GM19328 (cell line): ENCODE results near the gene CLDN6.
A peak's percentile ranks its signal among the peaks of the same experiment; 100 is the strongest.
"Not testable (repeated sequence)": the region's sequence is repeated elsewhere in the genome, so short reads cannot be mapped to it uniquely, and the experiment has no call there.

Experiments used
- ATAC-seq: cut with Tn5 transposase; IDR thresholded peaks from one replicate; pipeline ENCODE4 v1.9.1; 2021; ENCODE audit warnings: mild to moderate bottlenecking, moderate library complexity; ENCODE audit not compliant: unreplicated experiment

CLDN6 gene

GRCh38 chr16:3017794-3018506 lies at the start of gene CLDN6:
TSS of gene CLDN6 (minus strand) at chr16:3018183. CDS start at chr16:3016021, 2,162 bp downstream.
- no peak for ATAC-seq

DNA sequence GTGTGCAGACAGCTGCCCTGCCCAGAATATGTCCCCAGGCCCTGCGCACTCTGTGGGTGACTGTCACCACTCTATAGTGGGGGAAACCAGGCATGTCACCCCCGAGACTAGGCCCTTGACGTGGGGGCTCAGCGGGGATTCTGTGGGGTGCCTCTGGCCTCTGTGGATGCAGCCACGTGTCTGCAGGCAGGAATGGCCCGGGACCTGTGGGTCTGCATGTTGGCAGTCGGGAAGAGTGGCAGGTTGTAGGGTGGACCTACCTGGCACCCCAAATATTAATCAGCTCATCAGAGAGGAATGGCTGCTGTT lies 48.4 kb upstream of the CLDN6 start:
- ATAC-seq: no peak

DNA sequence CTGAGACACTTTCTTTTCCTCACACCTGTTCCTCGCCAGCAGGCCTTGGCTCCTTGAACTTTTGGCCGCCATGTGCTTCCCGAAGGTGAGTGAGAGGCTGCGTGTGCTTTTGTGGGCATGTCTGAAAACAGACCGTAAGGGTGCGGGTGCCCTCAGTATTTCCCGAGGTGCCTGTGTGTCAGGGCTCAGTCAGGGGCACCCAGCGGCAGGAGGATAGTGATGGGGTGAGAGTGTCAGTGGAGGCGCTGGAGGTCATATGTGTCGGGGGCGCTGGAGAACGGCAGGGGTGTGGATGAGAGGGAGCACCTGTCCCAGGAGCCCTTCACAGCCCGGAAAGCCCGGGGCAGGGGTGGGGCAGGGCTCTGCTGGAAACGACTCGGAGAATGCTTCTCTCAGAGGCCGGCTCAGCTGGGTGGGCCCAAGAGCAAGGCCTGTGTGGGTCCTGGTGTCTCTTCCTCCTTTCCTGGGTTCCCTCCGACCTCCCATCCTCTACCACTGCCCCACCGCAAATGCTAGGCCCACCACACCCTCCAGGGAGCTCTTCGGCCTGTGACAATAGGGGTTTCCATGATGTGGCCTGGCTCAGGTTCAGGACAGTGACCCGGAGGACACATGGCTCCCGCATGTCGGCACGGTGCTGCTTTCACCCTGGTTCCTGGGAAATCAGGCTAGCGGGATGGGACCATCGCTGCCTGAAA lies 47.9 kb upstream of the CLDN6 start:
- ATAC-seq: no peak

DNA sequence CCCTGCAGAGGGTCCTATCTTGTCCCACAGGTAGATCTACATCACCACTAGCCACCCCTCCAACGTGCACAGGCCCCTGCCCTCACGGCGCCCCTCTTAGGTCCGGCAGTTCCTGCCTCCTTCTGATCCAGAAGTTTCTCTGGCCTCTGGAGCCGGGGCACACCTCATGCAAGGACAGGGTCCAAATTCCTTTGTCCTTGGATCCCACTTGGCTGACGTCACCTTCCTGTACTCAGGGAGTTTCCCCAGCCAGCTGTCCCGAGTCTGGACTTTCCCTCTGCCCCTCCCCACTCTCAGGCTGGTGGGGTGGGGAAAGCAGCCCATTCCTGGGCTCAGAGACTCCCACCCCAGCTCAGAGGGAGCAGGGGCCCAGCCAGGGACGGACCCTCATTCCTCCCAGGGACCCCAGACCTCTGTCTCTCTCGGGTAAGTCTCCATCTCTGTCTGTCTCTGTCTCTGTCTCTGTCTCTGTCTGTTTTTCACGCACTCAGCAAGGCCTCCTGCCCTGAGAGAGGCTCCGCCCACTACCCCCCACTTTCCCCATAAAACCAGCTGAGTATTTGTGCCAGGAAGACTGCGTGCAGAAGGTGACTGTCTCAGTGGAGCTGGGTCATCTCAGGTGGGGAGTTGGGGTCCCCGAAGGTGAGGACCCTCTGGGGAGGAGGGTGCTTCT lies 47.2 kb upstream of the CLDN6 start, which contains the start of gene IL32:
IL32 (plus strand) TSS at position 572 of the 673 bp plus-strand sequence. CDS start 172 bp downstream, outside the sequence.
- no peak for ATAC-seq

DNA sequence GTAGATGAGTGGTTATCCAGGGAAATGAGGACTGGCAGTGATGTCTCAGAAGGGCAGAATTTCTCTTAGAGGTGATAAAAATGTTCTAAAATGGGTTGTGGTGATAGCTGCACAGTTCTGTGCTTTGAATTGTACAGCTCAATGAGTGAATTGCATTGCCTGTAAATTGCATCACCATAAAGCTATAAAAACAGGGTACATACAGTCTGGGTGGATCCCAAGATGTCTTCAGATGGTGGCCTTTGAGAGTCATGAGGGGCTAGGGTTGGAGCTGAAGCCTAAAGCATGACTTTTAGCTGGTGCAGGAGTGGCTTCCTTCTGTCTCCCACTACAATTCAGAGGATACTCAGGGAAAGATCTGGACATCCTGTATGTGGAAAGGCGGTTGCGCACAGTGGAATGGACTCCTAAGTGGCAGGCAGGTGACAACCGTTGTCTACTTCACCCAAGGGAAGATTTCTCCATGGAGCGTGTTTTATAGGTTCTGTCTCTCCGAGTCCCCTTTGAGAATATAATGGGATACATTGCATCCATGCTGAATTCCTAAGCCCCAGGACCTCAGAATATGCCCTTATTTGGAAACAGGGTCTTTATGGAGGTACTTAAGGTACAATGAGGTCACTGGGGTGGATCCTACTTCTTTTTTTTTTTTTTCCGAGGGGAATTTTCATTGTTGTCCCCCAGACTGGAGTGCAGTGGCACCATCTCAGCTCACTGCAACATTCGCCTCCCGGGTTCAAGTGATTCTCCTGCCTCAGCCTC lies 45.8 kb upstream of the CLDN6 start:
- ATAC-seq: no peak

DNA sequence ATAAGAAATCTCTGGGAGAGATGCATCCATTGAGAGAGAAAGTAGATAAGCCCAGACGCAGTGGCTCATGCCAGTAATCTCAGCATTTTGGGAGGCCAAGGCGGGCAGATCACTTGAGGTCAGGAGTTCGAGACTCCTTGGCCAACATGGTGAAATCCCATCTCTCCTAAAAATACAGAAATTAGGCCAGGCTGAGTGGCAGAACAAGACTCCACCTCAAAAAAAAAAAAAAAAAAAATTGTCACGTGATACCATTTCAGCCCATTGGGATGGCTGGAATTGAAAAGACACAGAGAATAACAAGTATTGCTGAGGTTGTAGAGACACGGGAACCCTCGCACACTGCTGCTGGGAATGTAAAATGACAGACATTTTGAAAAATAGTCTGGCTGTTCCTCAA lies 44.6 kb upstream of the CLDN6 start:
- ATAC-seq: no peak

- ATAC-seq: no peak
These were observed 42.5 kb upstream of the CLDN6 start for GRCh38 chr16:3060339-3061127.

DNA sequence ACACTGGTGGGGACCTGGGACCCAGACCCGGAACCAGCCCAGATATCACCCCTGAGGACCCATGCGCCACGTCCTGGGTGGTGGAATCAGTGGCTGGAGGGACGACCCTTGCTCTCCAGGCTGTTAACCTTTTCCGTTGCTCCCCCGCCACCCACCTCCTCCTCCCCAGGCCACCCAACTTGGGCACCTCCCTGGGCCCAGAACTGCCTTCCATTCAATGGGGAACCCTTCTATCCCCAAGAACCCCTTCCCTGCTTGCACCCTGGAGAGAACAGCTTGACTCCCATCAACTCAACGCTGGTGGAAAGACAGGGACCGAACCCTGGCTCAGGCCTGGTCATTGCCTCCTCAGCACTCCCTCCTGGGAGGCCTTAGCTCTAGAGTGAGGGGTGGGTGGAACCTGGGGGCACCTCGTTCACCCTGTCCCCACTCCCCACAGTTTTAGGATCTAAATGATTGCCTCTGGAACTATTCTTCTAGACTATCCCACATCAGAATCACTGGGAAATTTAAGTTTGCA lies 41.8 kb upstream of the CLDN6 start:
- ATAC-seq: no peak

DNA sequence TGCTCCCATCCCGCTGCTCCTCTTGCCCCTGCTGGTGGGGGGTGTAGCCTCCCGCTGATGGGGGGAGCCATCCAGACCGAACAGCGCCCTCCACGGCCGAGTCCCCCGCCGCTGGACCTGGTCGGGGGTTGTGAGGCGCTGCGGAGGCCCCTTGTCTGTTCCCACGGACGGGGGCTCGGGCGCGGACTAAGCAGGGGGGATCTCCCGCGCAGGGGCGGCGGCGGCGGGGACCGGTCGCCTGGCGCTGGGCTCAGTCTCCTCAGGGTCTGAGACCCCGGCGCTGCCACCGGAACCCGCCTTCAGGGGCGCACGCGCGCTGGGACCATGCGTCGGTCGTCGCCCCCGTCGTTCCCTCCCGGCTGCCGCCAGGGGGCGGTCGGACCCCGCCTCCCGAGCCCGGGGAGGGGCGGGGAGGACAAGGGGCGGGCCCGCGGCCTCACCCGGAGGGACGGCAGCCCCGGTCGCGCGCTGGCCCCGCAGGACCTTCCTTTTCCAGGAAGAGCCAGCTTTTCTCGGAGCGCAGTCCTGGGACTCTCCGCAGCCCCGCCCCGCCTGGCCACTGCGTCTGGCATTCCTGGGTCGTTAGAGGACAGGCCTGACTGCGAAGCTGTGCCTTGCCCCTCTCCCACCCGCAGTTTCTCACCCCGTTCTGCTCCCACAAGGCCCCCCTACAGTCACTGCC lies 41.2 kb upstream of the CLDN6 start:
- ATAC-seq: peak; percentile 58

DNA sequence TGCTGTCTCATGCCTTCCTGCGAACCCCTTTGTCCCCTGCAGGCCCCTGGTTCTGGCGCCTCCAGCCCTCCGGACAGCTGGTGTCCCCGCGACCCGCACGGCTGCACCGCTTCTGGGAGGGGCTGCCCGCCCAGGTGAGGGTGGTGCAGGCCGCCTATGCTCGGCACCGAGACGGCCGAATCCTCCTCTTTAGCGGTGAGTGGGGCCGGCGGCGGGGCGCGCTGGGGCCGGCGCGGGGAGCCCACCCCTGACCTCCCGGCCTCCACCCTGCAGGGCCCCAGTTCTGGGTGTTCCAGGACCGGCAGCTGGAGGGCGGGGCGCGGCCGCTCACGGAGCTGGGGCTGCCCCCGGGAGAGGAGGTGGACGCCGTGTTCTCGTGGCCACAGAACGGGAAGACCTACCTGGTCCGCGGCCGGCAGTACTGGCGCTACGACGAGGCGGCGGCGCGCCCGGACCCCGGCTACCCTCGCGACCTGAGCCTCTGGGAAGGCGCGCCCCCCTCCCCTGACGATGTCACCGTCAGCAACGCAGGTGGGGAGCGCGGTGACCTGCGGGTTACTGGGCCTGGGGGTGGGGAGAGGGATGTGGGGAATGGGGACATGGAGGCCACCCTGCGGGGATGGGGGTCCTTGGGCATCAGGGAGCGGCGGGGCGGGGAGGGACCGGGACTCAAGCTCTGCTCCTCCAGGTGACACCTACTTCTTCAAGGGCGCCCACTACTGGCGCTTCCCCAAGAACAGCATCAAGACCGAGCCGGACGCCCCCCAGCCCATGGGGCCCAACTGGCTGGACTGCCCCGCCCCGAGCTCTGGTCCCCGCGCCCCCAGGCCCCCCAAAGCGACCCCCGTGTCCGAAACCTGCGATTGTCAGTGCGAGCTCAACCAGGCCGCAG lies 40.4 kb upstream of the CLDN6 start:
- peak; percentile 15 for ATAC-seq

GRCh38 chr16:3057181-3058138 lies 39.5 kb upstream of the CLDN6 start:
- ATAC-seq: no peak

DNA sequence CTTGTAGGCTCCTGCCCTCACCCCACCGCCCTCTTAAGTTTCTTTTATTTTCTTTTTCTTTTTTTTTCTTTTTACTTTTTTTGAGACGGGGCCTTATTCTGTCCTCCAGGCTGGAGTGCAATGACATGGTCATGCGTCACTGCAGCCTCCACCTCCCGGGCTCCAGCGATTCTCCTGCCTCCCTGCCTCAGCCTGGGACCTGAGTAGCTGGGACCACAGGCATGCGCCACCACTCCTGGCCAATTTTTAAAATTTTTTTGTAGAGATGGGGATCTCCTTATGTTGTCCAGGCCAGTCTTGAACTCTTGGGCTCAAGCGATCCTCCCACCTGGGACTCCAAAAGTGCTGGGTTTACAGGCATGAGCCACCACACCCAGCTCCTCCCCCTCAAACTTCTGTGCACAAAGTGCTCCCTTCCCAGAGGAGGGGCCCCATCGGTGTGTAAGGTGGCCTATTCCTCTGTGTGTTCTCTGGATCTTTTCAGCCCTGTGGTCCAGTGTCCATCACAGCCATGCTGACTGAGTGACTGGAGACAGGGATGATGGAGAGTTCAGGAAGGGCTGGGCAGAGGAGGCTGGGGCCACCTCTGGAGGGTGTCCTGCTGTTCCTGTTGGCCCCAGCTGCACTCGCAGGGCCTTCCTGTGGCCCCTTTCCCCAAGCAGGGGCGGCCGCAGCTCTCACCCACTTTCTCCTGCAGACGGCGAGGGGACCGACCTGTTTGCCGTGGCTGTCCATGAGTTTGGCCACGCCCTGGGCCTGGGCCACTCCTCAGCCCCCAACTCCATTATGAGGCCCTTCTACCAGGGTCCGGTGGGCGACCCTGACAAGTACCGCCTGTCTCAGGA lies 38.6 kb upstream of the CLDN6 start:
- no peak for ATAC-seq

DNA sequence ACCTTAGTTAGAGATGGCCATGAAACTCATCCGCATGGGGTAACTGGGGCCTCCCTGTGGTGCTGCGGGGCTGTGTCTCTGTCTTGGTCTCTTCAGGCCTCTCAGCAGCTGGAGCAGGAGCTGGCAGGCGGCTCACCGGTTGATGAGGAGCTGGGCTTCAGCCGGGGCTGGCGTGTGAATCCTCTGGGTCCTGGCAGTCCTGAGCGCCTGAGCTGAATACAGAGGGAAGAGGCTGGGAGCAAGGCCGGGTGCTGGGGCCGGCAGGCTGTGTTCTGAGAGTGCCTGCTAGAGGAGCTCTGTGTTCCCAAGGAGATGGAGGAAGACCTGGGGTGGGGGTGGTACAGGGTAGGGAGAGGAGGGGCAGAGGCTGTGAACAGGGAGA lies 37.7 kb upstream of the CLDN6 start:
- not testable (repeated sequence) for ATAC-seq

DNA sequence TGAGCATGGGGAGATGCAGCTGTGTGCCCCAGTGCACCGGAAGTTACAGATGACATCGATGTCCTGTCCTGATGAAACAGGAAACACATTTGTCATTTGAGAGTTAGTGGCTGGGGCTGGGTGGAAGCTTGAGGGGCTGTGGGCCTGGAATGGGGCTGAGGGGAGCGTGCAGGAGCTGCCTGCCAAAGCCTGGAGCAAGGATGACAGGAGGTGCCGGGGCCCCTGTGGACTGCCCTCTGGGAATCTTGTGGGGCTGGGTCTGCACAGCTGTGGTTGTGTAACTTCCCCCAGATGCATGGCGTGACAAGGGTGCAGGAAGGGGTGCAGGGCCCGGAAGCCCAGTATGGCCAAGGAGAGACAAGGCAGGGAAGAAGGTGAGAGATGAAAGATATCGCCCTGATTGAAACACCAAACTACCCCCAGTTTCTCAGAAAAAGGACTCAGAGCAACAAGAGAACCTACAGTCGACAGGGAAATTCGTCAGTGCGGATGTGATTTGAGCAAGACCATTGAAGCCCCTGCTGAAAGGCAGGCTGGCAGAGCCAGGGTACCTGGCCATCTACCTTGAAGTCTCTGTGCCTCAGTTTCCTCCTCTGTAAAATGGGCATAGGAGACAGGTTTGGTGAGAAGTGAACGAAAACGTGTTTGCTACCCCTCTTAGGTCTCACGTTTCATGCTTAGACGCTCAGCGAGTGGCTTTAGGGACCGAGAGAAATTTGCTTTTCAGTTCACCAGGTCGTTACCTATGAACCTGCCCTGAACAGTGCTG lies 37.2 kb upstream of the CLDN6 start:
- ATAC-seq: no peak

DNA sequence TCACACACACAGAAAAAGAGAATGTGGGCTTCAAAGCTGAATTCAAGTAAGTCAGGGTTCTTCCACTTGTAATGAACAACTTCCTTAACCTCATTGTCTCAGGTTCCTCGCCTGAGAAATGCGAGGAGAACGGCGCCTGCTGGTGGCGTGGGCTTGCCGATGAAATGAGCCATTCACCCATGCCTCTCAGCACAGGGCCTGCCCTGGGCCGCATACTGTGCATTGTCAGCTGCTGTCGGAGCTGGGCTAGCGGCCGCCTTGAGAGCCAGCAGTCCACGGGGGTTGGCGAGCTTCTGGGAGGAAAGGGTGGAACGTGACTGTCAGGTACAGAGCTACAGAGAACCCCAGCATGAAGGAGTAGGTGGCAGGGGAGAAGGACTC lies 35.3 kb upstream of the CLDN6 start:
- ATAC-seq: not testable (repeated sequence)
